Stimulated activated naive CD8-positive, alpha-beta T cell treated with anti-CD3 and anti-CD28 coated beads, Interleukin-15, amount 100 ng/mL, for 72 hours (primary cell): Measurements from ENCODE around the gene PALMD.

Experiments used
- ATAC-seq: fragments of 150-1000 bp; cut with Tn5 transposase; 2 replicates; pipeline ENCODE4 v1.10.0; 2021; ENCODE audit warnings: mild to moderate bottlenecking, moderate library complexity
- DNase-seq, 2 donors: peaks; one replicate each; pipeline ENCODE4 v3.0.0; 2021 to 2022
- H3K27ac Mint-ChIP-seq, 2 donors: one replicate each; pipeline ENCODE4 v1.8.0; 2022; ENCODE audit warnings: mild to moderate bottlenecking in 2 of 2, mixed read lengths in 2 of 2, moderate library complexity in 2 of 2
- H3K27me3 Mint-ChIP-seq: one replicate; pipeline ENCODE4 v1.8.0; 2022; ENCODE audit warnings: mixed read lengths
- H3K4me1 Mint-ChIP-seq: one replicate; pipeline ENCODE4 v1.8.0; 2022; ENCODE audit warnings: mild to moderate bottlenecking, mixed read lengths
- H3K4me3 Mint-ChIP-seq, 2 donors: one replicate each; pipeline ENCODE4 v1.8.0; 2022; ENCODE audit warnings: mild to moderate bottlenecking in 2 of 2, mixed read lengths in 2 of 2, moderate library complexity in 1 of 2
- H3K9me3 Mint-ChIP-seq, 2 donors: one replicate each; pipeline ENCODE4 v1.8.0; 2022; ENCODE audit warnings: mixed read lengths in 2 of 2

PALMD gene

DNA sequence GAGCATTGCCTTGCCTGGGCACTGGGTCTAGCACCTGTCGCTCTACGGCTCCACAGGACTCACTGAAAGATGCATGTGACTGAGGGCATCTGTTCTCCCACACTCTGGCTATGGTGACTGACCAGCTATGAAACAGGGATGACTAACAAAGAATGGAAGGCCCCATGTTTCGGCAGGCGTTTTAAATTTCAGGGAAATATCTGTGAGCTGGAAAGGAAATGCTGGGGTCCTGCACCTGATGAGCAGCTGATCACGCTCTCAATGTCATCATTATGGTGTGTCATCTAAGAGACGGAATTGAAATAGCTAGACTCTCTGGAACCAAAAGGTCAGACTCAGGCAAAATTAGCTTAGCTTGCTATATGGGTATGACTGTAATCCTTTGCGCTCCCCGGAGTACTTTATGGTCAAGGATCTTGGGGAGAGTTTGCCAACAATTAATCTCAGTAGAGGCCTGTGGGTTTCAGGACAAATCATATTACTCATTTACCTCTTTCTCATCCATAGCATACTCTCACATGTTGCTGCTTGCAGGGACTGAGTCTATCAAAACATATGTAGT, 24.5 kb upstream of the PALMD start:
- H3K9me3 Mint-ChIP-seq = no peaks in the 10 kb centered on the region
- no peaks in the 10 kb centered on the region for H3K27me3 Mint-ChIP-seq
- ATAC-seq (no peak), DNase-seq (no peak)
- no peak overlapping the region for H3K27ac Mint-ChIP-seq
- no peak overlapping the region for H3K4me3 Mint-ChIP-seq
- H3K4me1 Mint-ChIP-seq = no peaks in the 10 kb centered on the region

DNA sequence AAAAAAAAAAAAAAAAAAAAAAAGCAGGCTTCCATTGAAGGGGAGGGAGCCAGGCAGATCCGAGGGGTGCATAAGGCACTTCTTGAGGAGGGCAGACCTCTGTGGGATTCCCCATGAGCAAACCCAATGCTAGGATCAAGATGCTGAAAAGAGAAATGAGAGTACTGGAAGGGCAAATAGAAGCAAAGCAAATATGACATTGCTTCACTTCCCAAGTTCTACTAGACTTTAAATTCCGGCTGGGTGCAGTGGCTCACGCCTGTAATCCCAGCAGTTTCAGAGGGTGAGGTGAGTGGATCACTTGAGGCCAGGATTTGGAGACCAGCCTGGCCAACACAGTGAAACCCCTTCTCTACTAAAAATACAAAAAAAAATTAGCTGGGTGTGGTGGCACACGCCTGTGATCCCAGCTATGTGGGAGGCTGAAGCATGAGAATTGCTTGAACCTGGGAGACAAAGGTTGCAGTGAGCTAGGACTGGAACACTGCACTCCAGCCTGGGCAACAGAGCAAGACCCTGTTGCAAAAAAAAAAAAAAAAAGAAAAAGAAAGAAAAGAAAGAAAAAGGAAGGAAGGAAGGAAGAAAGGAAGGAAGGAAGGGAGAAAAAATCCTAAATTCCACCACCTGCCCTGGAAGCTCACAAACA, 23.1 kb upstream of the PALMD start:
- Mint-ChIP-seq H3K4me1 (no peaks in the 10 kb centered on the region), H3K27ac (no peak overlapping the region), H3K4me3 (no peak overlapping the region), H3K27me3 (no peaks in the 10 kb centered on the region), H3K9me3 (no peaks in the 10 kb centered on the region)
- no peak for DNase-seq
- ATAC-seq = no peak

DNA sequence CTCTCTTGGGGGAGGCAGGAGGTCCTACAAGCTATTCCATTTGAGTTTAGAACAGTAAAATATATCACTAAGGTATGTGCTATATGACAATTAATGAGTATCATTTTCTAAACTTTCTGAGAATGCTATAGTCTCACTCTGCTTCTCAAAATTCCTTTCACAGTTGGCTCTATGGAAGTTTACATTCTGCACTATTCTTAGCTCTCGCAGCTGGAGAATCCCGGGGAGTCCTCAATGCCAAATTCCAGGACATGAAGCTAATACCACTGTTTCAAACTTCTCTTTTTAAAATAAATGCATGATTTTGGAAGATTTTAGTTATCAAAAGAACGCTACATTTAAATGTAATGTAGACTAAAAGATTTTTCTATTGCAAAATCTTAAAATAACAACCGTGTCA, 22.4 kb upstream of the PALMD start:
- no peak for ATAC-seq
- H3K27me3 Mint-ChIP-seq = no peaks in the 10 kb centered on the region
- no peaks in the 10 kb centered on the region for H3K4me1 Mint-ChIP-seq
- no peak overlapping the region for H3K27ac Mint-ChIP-seq
- no peak overlapping the region for H3K4me3 Mint-ChIP-seq
- no peaks in the 10 kb centered on the region for H3K9me3 Mint-ChIP-seq
- DNase-seq = no peak

DNA sequence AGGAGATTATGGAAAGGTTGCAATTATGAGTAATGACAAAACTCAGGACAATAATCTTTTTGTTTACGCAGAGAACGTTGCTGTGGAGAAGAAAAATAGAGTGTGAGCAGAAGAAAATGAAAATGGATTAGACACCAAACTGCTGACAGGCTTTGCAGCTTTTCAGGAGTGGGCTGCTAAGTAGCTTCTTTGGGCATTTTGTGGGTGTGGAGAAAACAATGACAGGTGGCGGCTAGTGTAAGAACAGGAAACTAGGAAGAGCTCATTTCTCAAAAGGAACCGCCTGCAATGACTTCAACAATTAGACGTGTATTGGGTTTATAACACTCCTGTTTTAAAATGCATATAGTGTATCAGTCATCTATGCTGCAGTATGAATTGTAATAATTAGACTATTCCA, 18.3 kb upstream of the PALMD start:
- Mint-ChIP-seq H3K9me3 (peaks cover 0 to 5% of the 10 kb centered on the region in 2 donors), H3K4me1 (no peaks in the 10 kb centered on the region), H3K4me3 (no peak overlapping the region), H3K27me3 (peaks cover 15% of the 10 kb centered on the region), H3K27ac (no peak overlapping the region)
- ATAC-seq (no peak), DNase-seq (no peak)

DNA sequence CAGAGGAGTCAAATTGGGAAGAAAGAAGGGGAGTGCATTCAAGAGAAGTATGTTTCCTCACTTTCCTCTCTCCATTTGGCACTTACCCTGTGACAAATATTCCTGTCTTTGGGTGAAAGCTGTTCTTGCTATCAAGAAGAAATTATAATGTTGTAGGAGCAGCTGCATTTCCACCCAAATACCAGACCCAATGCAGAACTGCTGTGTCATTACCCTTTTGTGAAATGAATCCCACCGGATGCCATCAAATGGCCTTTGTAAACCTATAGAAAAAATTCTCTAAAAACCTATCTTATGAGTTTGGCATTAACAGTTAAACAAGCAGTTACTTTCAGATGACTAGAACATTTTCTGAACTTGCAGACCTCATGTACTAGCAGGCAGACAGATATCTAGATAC, 16.7 kb upstream of the PALMD start:
- DNase-seq (no peak), ATAC-seq (no peak)
- peaks cover 15% of the 10 kb centered on the region for H3K27me3 Mint-ChIP-seq
- H3K27ac Mint-ChIP-seq = no peak overlapping the region
- no peaks in the 10 kb centered on the region for H3K4me1 Mint-ChIP-seq
- no peak overlapping the region for H3K4me3 Mint-ChIP-seq
- H3K9me3 Mint-ChIP-seq = peaks cover 0 to 5% of the 10 kb centered on the region in 2 donors

GRCh38 chr1:99634971-99635624, 10.8 kb upstream of the PALMD start:
- H3K27ac Mint-ChIP-seq = no peak overlapping the region

DNA sequence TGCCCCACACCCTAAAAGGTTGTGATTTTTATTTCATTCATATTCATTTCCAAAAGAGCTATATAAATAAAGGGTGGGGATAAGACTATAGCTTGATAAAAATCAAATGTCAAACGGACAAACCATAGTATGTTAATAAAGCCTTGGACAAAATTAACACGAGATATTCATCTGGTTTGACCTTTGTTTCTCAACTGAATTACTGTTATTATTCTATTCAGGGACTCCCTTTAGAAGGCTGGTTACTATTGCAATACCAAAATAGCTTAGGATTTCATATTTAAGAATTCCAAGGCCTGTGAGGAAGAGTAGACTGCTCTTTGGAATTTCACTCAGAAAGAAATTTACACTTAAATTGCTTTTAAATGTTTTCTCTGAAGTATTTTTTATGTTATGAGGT, 10.2 kb upstream of the PALMD start:
- H3K4me1 Mint-ChIP-seq = no peaks in the 10 kb centered on the region
- DNase-seq = no peak
- H3K4me3 Mint-ChIP-seq = no peak overlapping the region
- peaks cover 10% of the 10 kb centered on the region for H3K27me3 Mint-ChIP-seq
- peaks cover 0 to 2% of the 10 kb centered on the region in 2 donors for H3K9me3 Mint-ChIP-seq
- no peak for ATAC-seq
- H3K27ac Mint-ChIP-seq = no peak overlapping the region

More at GRCh38 chr1:99634971-99635624, 10.8 kb upstream of the PALMD start:
- ATAC-seq (no peak), DNase-seq (no peak)
- Mint-ChIP-seq H3K27me3 (peaks cover 15% of the 10 kb centered on the region), H3K9me3 (peaks cover 0 to 5% of the 10 kb centered on the region in 2 donors), H3K4me1 (no peaks in the 10 kb centered on the region), H3K4me3 (no peak overlapping the region)

GRCh38 chr1:99636647-99637175, 9.2 kb upstream of the PALMD start:
- no peak for DNase-seq
- Mint-ChIP-seq H3K4me1 (no peaks in the 10 kb centered on the region), H3K4me3 (no peak overlapping the region), H3K27me3 (no peaks in the 10 kb centered on the region), H3K9me3 (no peaks in the 10 kb centered on the region), H3K27ac (no peak overlapping the region)
- ATAC-seq = no peak

GRCh38 chr1:99638853-99639252, 7.1 kb upstream of the PALMD start:
- Mint-ChIP-seq H3K9me3 (no peaks in the 10 kb centered on the region), H3K4me3 (no peak overlapping the region), H3K4me1 (no peaks in the 10 kb centered on the region), H3K27ac (no peak overlapping the region), H3K27me3 (no peaks in the 10 kb centered on the region)
- ATAC-seq = no peak
- DNase-seq = no peak

GRCh38 chr1:99639408-99639807, 6.5 kb upstream of the PALMD start:
- ATAC-seq = no peak
- no peak overlapping the region for H3K27ac Mint-ChIP-seq
- H3K27me3 Mint-ChIP-seq = no peaks in the 10 kb centered on the region

GRCh38 chr1:99639945-99640344, 6.0 kb upstream of the PALMD start:
- Mint-ChIP-seq H3K4me3 (no peak overlapping the region), H3K9me3 (no peaks in the 10 kb centered on the region), H3K4me1 (no peaks in the 10 kb centered on the region), H3K27me3 (no peaks in the 10 kb centered on the region), H3K27ac (no peak overlapping the region)
- ATAC-seq (no peak), DNase-seq (no peak)

More at GRCh38 chr1:99639408-99639807, 6.5 kb upstream of the PALMD start:
- H3K4me3 Mint-ChIP-seq = no peak overlapping the region
- no peaks in the 10 kb centered on the region for H3K4me1 Mint-ChIP-seq
- H3K9me3 Mint-ChIP-seq = no peaks in the 10 kb centered on the region
- no peak for DNase-seq

- Mint-ChIP-seq H3K9me3 (no peaks in the 10 kb centered on the region), H3K4me3 (no peak overlapping the region), H3K4me1 (no peaks in the 10 kb centered on the region), H3K27ac (no peak overlapping the region), H3K27me3 (no peaks in the 10 kb centered on the region)
- ATAC-seq = no peak
- no peak for DNase-seq
These were observed 5.2 kb upstream of the PALMD start for GRCh38 chr1:99640672-99641071.

DNA sequence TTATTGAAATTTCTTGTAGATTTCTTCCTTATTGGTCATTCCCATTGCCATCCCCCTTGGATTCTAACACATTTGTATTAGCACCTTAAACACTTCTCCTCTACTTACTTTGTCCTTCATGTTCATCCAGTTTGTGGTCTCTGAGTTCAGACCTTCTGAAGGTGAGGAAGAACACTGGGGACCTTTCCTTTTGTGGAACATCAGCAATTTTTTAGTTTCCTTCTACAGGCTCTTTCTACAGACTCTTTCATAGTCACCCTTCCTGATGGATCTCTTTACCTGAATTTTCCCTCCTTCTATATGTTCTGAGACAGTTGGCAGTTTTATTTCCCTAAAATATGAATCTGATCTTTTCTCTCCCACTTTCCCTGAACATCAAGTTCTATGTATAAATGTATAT, 4.4 kb upstream of the PALMD start:
- H3K27me3 Mint-ChIP-seq = peaks cover 8% of the 10 kb centered on the region
- DNase-seq = no peak
- H3K27ac Mint-ChIP-seq = no peak overlapping the region
- no peak overlapping the region for H3K4me3 Mint-ChIP-seq
- no peaks in the 10 kb centered on the region for H3K9me3 Mint-ChIP-seq
- no peak for ATAC-seq
- H3K4me1 Mint-ChIP-seq = peaks cover 4% of the 10 kb centered on the region

DNA sequence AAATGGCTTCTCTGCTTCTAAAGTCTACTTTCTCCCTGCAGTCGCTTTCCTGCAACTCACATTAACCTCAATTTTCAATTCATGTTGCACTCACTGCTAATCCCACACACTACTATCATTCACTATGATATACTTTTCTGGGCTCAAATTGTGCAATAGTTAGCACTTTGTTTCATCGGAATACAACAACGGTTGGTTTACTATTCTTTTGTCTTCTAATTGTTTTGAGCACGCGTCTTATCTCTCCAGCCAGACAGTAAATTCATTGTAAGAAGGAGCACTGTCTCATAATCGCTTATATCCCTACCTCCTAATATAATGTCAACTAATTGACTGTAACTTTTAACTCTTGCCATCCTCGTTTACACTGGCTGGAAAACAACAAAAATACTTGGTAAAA, 3.9 kb upstream of the PALMD start:
- no peak for ATAC-seq
- no peak overlapping the region for H3K27ac Mint-ChIP-seq
- no peak for DNase-seq
- peaks cover 4% of the 10 kb centered on the region for H3K4me1 Mint-ChIP-seq
- no peaks in the 10 kb centered on the region for H3K9me3 Mint-ChIP-seq
- no peak overlapping the region for H3K4me3 Mint-ChIP-seq
- H3K27me3 Mint-ChIP-seq = peaks cover 8% of the 10 kb centered on the region

DNA sequence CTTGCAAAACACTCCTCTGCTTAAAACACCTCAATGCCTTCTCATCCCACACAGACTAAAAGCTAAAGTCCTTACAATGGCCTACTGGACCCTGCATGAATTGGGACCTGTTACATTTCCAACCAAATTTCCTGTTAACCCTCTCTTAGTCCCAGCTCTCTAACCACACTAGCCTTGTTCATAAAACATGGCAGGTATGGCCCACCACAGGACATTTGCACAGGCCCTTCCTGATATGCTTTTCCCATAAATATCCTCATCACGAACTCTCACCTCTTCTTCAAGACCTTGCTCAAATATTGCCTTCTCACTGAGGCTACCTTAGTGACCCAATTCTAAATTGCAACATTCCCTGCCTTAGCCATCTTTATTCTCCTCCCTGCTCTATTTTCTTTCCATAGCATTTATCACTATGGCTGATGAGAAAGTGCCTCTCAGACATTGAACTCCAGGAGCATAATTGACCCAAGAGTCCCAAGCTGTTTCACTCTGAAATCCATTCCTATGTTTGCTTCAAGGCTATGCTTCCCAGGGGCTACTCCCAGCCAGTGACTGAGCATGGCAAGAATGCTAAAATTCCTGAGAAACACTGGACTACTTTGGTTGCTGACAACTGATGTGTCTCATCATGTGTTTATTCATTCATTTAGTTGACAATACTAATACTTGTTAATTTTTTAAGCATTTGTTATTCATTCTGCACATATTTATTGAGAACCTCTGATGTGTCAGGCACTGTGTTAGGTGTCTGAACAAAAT, 2.7 kb upstream of the PALMD start:
- peaks cover 4% of the 10 kb centered on the region for H3K4me1 Mint-ChIP-seq
- DNase-seq = no peak
- H3K27ac Mint-ChIP-seq = no peak overlapping the region
- no peak overlapping the region for H3K4me3 Mint-ChIP-seq
- ATAC-seq = no peak
- H3K9me3 Mint-ChIP-seq = no peaks in the 10 kb centered on the region
- H3K27me3 Mint-ChIP-seq = peaks cover 11% of the 10 kb centered on the region
